Activated CD8-positive, alpha-beta memory T cell treated with anti-CD3 and anti-CD28 coated beads for 36 hours (primary cell): Measurements from ENCODE around the gene ERN1. TPM values are rescaled to one million over a fixed set of nuclear protein-coding genes. Genes with fewer than 3 reads are reported as not detected.

Experiments
- CTCF ChIA-PET: fragments of 350-600 bp; sonication (Branson Sonifier 250); formaldehyde crosslinking; loops from one replicate; lab custom pipeline; 2021; ENCODE audit warnings: antibody characterized with exemption; lab: Charles Lee
- POLR2A ChIA-PET: fragments of 350-600 bp; sonication (Branson Sonifier 250); formaldehyde crosslinking; loops from one replicate; lab custom pipeline; 2021; ENCODE audit warnings: antibody characterized with exemption; lab: Charles Lee
- total RNA-seq, 2 experiments: library from RNA; stranded (reverse); gene quantifications; one replicate each; pipeline ENCODE4 v1.2.3, GENCODE V29; 2021

ERN1 gene
- total RNA-seq, 2 experiments from 2014 or later: 15.9 to 18.5 TPM

- POLR2A ChIA-PET: interaction anchor here (0.7 kb wide), 1 partner anchor 254 kb away, joined by 3 read pairs; no protein-coding TSS in a partner anchor
Measured at GRCh38 chr17:64103391-64104364, 26.3 kb downstream of the ERN1 start.

DNA sequence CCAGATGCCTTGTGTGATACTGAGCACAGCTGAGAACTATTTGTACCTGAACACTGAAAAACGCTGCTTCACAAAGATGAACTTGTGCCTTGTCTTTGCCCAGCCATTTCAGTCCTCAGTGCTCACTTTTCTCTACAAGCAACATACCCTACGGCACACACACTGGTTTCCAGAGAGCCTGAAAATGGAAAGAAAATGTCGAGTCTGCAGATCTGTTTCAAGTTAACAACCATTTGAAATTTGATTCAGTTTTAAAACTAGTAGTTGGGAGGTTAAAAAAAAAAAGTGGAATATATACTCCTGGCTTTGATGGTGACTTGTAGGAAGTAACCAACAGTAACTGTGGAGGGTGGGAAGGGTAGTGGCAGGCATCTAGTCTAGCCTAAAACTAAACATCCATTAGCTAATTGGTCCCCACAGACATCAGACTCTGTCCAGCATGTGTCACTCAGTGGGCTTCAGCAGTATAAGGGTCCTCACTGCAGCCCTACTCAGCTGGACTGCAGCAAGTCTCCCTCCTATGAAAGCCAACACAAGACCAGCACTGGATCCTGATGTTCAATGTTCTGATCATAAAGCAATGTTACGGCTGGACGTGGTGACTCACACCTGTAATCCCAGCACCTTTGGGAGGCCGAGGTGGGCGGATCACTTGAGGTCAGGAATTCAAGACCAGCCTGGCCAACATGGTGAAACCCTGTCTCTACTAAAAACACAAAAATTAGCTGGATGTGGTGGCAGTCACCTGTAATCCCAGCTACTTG, 27.1 kb downstream of the ERN1 start:
- ChIA-PET CTCF (interaction anchor here (0.6 to 0.9 kb wide), 2 partner anchors 74 to 85 kb away, joined by 3 to 4 read pairs; no protein-coding TSS in a partner anchor), POLR2A (no interaction called here)

More at GRCh38 chr17:64103391-64104364, 26.3 kb downstream of the ERN1 start:
- CTCF ChIA-PET: interaction anchor here (0.6 to 0.9 kb wide), 3 partner anchors 75 to 331 kb away, joined by 3 to 4 read pairs (median 3); no protein-coding TSS in a partner anchor

- ChIA-PET CTCF (interaction anchor here (0.9 kb wide), 1 partner anchor 28 kb away, joined by 3 read pairs; no protein-coding TSS in a partner anchor), POLR2A (no interaction called here)
Measured at GRCh38 chr17:64099543-64099942, 30.4 kb downstream of the ERN1 start.

- POLR2A ChIA-PET: no interaction called here
- CTCF ChIA-PET: no interaction called here
Measured at GRCh38 chr17:64097196-64097936, 32.6 kb downstream of the ERN1 start.

DNA sequence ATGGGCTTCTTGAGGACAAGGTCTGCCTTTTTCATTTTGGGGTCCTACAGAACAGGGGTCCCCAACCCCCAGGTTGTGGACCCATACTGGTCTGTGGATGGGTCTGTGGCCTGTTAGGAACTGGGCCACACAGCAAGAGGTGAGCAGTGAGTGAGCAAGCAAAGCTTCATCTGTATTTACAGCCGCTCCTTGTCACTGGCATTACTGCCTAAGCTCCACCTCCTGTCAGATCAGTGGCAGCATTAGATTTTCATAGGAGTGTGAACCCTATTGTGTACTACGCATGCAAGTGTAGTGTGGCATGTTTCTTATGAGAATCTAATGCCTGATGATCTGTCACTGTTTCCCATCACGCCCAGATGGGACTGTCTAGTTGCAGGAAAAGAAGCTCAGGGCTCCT, 33.9 kb downstream of the ERN1 start:
- ChIA-PET POLR2A (interaction anchor here (0.5 kb wide), 1 partner anchor 50 kb away, joined by 3 read pairs; no protein-coding TSS in a partner anchor), CTCF (no interaction called here)

DNA sequence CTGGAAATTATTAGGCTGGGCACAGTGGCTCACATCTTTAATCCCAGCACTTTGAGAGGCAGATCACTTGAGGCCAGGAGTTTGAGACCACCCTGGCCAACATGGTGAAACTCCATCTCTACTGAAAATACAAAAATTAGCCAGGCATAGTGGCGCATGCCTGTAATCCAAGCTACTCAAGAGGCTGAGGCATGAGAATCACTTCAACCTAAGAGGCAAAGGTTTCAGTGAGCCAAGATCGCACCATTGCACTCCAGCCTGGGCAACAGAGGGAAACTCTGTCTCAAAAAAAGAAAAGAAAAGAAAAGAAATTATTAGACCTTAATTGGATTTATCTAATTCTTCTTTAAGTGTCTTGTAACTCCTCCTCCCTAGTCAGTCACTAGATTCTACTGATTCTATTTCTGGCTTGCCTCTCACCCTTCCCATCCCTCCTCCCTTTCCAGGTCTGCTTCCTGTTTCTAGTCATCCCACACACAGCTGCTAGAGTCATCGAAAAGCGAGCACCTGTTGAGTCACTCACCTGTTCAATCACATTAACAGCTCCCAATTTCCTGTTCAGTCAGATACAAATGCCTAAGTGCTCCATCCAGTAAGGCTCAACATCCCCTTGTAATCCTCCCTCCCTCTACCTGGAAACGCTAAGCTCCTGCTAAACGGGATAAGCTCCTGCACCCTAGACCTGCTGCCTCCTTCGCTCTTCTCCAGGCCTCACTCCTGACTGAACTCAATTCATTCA, 34.6 kb downstream of the ERN1 start:
- CTCF ChIA-PET: no interaction called here
- POLR2A ChIA-PET: interaction anchor here (0.5 to 1.3 kb wide), 2 partner anchors 51 to 75 kb away, joined by 3 to 7 read pairs; partner anchors contain the start of gene ICAM2

DNA sequence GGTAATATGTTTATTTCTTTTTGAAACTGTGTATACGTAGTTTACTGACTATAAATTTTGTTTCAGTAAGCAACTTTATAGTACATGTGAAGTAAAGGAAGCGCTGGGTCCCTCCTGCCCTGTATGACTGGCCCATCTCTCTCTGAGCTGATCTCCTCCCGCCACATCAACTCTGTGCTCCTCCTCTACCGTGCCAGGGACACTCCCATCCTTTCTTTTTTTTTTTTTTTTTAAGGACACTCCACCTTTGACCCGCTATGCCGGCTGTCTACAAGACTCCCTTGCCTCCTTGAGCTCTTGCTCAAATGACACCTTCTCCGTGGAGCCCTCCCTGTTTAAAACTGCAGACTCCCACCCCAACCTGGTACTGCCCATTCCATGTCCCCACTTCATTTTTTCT, 35.5 kb downstream of the ERN1 start:
- ChIA-PET POLR2A (interaction anchor here (1.3 kb wide), 1 partner anchor 74 kb away, joined by 7 read pairs; the partner anchor contains the start of gene ICAM2), CTCF (no interaction called here)

- POLR2A ChIA-PET: no interaction called here
- CTCF ChIA-PET: interaction anchor here (0.8 kb wide), 1 partner anchor 65 kb away, joined by 3 read pairs; no protein-coding TSS in a partner anchor
Measured at GRCh38 chr17:64092952-64093451, 36.9 kb downstream of the ERN1 start.

DNA sequence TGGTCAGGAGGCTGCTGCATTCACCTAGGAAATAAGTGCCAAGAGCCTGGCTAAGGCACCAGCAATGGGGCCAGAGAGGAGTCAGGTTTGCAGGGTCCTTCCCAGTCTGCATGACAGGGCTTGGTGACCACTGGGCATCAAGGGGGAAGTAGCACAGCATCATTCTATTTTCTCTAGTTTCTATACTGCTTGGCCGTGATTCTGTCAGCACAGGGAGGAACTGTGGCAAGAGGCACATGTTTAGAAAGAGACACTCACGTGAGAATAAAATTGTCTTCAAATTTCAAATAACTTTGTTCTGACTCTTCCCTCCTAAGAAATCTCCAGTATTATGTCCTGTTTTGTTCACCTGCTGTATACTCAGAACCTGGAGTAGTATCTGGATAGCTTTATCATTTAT, 37.8 kb downstream of the ERN1 start:
- ChIA-PET CTCF (interaction anchor here (0.8 kb wide), 1 partner anchor 42 kb away, joined by 3 read pairs; no protein-coding TSS in a partner anchor), POLR2A (no interaction called here)

DNA sequence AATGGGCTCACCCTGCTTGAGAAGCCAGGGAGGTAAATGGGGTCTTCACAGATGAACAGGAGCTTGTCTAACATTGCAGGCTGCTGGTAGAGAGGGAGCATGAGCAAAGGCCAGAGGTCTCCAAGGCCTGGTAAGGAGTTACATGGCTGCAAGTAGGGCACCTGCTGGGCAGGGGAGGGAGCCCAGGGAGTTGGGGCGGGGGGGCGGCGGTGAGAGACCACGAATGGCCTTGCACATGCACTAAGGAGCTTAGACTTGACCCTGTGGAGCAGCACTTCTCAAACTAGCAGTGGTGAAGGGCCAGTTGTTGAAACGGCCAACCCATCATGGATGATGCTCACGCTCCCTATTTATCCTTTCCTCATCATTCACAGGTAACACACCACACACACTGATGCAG, 38.4 kb downstream of the ERN1 start:
- POLR2A ChIA-PET: no interaction called here
- CTCF ChIA-PET: interaction anchor here (0.8 kb wide), 1 partner anchor 42 kb away, joined by 3 read pairs; no protein-coding TSS in a partner anchor

- POLR2A ChIA-PET: no interaction called here
- CTCF ChIA-PET: interaction anchor here (1.6 kb wide), 1 partner anchor 42 kb away, joined by 3 read pairs; no protein-coding TSS in a partner anchor
Measured at GRCh38 chr17:64091116-64091515, 38.8 kb downstream of the ERN1 start.

- ChIA-PET CTCF (interaction anchor here (0.8 to 1.6 kb wide), 3 partner anchors 26 to 231 kb away, joined by 3 read pairs; no protein-coding TSS in a partner anchor), POLR2A (no interaction called here)
Measured at GRCh38 chr17:64090144-64090543, 39.8 kb downstream of the ERN1 start.

GRCh38 chr17:64087252-64088005, 42.5 kb downstream of the ERN1 start:
- ChIA-PET POLR2A (no interaction called here), CTCF (no interaction called here)

GRCh38 chr17:64085650-64086005, 44.3 kb downstream of the ERN1 start:
- POLR2A ChIA-PET: interaction anchor here (1.0 kb wide), 1 partner anchor 19 kb away, joined by 4 read pairs; no protein-coding TSS in a partner anchor
- CTCF ChIA-PET: no interaction called here

- ChIA-PET POLR2A (interaction anchor here (1.0 kb wide), 1 partner anchor 20 kb away, joined by 4 read pairs; no protein-coding TSS in a partner anchor), CTCF (interaction anchor here (0.6 kb wide), 1 partner anchor 57 kb away, joined by 3 read pairs; no protein-coding TSS in a partner anchor)
Measured at GRCh38 chr17:64084940-64085649, 44.8 kb downstream of the ERN1 start.
